T-cell (primary cell): Measurements from ENCODE around the gene LSAMP. TPM values are rescaled to one million over a fixed set of nuclear protein-coding genes. Genes with fewer than 3 reads are reported as not detected.

Experiments used
- ATAC-seq, 4 experiments: fragments of 200-7000 bp in 3 of 4; fragments of 150-1000 bp in 1 of 4; cut with Tn5 transposase; replicated peaks in 1 of 4; 1 replicate in 3 of 4; 2 replicates in 1 of 4; pipeline ENCODE4 v1.10.0; 2021; ENCODE audit warnings: moderate library complexity in 3 of 4, mild to moderate bottlenecking in 2 of 4, moderate number of reproducible peaks in 1 of 4
- CTCF ChIA-PET, 2 donors: fragments of 300-600 bp; sonication (Branson Sonifier 250); formaldehyde crosslinking; loops; one replicate each; lab custom pipeline; 2022; ENCODE audit warnings: antibody characterized with exemption in 2 of 2; lab: Charles Lee
- POLR2A ChIA-PET, 2 donors: fragments of 300-600 bp; sonication (Branson Sonifier 250); formaldehyde crosslinking; loops; one replicate each; lab custom pipeline; 2022; ENCODE audit warnings: antibody characterized with exemption in 2 of 2; lab: Charles Lee
- DNase-seq, 35 experiments: peaks; one replicate each; pipeline versions ENCODE4 v3.0.0 to v3.0.0-alpha.2; 2013 to 2023
- H3K27ac ChIP-seq: one replicate; pipeline ENCODE4 v1.5.1; 2013; ENCODE audit warnings: low read length
- H3K27me3 ChIP-seq, 2 experiments: replicated peaks in 1 of 2; 1 replicate in 1 of 2; 2 replicates in 1 of 2; pipeline versions ENCODE4 v1.6.1 to v1.7.0; 2013; ENCODE audit warnings: low read length in 1 of 2, mixed read lengths in 1 of 2; ENCODE audit not compliant: control insufficient read depth in 2 of 2, insufficient read depth in 2 of 2; ENCODE audit errors: extremely low read depth in 1 of 2
- H3K36me3 ChIP-seq, 2 donors: 1 replicate in 1 of 2; 2 replicates in 1 of 2; pipeline versions ENCODE4 v1.6.1 to v1.7.0; 2013; ENCODE audit warnings: low read length in 1 of 2; ENCODE audit not compliant: control insufficient read depth in 2 of 2, insufficient read depth in 1 of 2; ENCODE audit errors: extremely low read depth in 1 of 2
- H3K4me1 ChIP-seq, 2 experiments: 1 replicate in 1 of 2; 2 replicates in 1 of 2; pipeline versions ENCODE4 v1.6.1 to v1.7.0; 2013; ENCODE audit warnings: low read length in 2 of 2, mixed read lengths in 1 of 2; ENCODE audit not compliant: insufficient read depth in 2 of 2, control insufficient read depth in 1 of 2; ENCODE audit errors: extremely low read depth in 1 of 2
- H3K4me3 ChIP-seq, 2 donors: 1 replicate in 1 of 2; 2 replicates in 1 of 2; pipeline versions ENCODE4 v1.5.1 to v1.7.0; 2013; ENCODE audit warnings: mild to moderate bottlenecking in 2 of 2, low read length in 1 of 2, moderate library complexity in 1 of 2; ENCODE audit not compliant: control insufficient read depth in 1 of 2; ENCODE audit errors: extremely low read depth in 1 of 2
- H3K9me3 ChIP-seq: 2 replicates; pipeline ENCODE4 v1.7.0; 2013
- H3K27ac Mint-ChIP-seq, 2 donors: one replicate each; pipeline ENCODE4 v1.8.0; 2020 to 2021; ENCODE audit warnings: mild to moderate bottlenecking in 2 of 2, mixed read lengths in 2 of 2
- H3K27me3 Mint-ChIP-seq, 2 donors: one replicate each; pipeline ENCODE4 v1.8.0; 2021 to 2022; ENCODE audit warnings: mixed read lengths in 2 of 2
- H3K36me3 Mint-ChIP-seq: one replicate; pipeline ENCODE4 v1.8.0; 2021; ENCODE audit warnings: mixed read lengths
- H3K4me1 Mint-ChIP-seq, 3 donors: one replicate each; pipeline ENCODE4 v1.8.0; 2020 to 2022; ENCODE audit warnings: mixed read lengths in 3 of 3, mild to moderate bottlenecking in 1 of 3
- H3K4me3 Mint-ChIP-seq, 3 donors: one replicate each; pipeline ENCODE4 v1.8.0; 2020 to 2022; ENCODE audit warnings: mild to moderate bottlenecking in 3 of 3, mixed read lengths in 3 of 3, moderate library complexity in 3 of 3
- H3K9me3 Mint-ChIP-seq, 3 donors: one replicate each; pipeline ENCODE4 v1.8.0; 2020 to 2022; ENCODE audit warnings: mixed read lengths in 3 of 3
- WGBS: methylation state at CpG from one replicate; pipeline ENCODE4 v1.1.5; 2013; ENCODE audit warnings: missing lambda C conversion rate; ENCODE audit not compliant: insufficient coverage; 5-methylcytosine and 5-hydroxymethylcytosine counted together
- total RNA-seq, 35 experiments: library from RNA in 6 of 35; stranded (reverse) in 6 of 35; fragments of 120-200 nt in 1 of 35; gene quantifications; one replicate each; pipeline versions ENCODE4 v1.2.1 to v1.2.4 and lab custom pipeline; 2013 to 2026

LSAMP gene
- total RNA-seq, 5 donors from 2014 or later (not counting 1 experiment from before 2014, with no cell fraction given) = 0.03 to 0.28 (median 0.06) TPM; not detected in 2

DNA sequence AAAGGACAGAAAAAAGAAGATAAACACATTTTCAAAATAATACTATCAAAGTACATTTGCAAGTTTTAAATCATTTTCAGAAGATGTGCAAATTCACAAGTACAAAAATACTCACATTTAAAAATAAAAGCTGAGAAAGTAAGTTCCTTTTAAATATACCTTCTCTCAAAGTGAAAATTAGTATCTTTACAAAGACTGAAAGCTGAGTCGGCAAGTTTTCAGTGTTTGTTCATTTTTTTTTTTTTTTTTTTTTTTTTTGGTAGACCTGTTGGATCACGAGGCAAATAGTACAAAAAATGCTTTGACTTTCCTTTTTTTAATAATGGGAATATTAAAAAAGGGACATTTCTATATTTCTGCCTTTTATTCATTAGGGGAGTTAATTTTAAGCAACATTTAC lies 317.8 kb downstream of the LSAMP start:
- H3K4me3 ChIP-seq = no peak overlapping the region
- ChIA-PET POLR2A (no interaction called here), CTCF (no interaction called here)
- no peak overlapping the region for H3K4me3 Mint-ChIP-seq
- no peak overlapping the region for H3K27ac Mint-ChIP-seq
- ATAC-seq (no peak), DNase-seq (no peak)
- no peaks in the 10 kb centered on the region for H3K27me3 ChIP-seq
- H3K9me3 ChIP-seq = no peaks in the 10 kb centered on the region
- WGBS = no CpG with 5 or more reads among the region's 2 CpGs
- no peaks in the 10 kb centered on the region for H3K4me1 Mint-ChIP-seq
- H3K4me1 ChIP-seq = no peaks in the 10 kb centered on the region
- H3K9me3 Mint-ChIP-seq = peaks cover 0 to 3% (median 2%) of the 10 kb centered on the region in 3 donors
- no peaks in the 10 kb centered on the region for H3K36me3 ChIP-seq
- no peaks in the 10 kb centered on the region for H3K27me3 Mint-ChIP-seq
- H3K36me3 Mint-ChIP-seq = no peaks in the 10 kb centered on the region
- H3K27ac ChIP-seq = no peak overlapping the region

DNA sequence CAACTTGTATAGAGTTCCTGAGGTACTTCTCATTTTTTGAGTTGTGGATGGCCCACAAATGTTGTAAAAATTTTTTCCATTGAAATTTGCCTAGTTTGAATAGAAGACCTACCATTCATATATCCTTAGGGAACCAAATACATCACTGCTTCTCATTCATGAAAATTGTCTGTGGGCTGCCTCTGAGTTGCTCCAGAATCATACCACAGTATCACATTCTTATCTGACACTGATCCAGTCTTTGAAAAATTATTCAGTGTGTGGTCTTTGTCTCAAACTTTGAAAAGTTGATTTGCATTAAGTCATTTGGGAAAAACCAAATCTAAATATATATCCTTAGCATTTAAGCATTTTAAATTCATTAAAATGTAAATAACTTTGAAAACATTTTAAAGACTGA lies 321.1 kb downstream of the LSAMP start:
- Histone ChIP-seq H3K4me1 (no peaks in the 10 kb centered on the region), H3K27me3 (no peaks in the 10 kb centered on the region), H3K9me3 (no peaks in the 10 kb centered on the region), H3K4me3 (no peak overlapping the region), H3K27ac (no peak overlapping the region), H3K36me3 (no peaks in the 10 kb centered on the region)
- peaks cover 0 to 3% (median 2%) of the 10 kb centered on the region in 3 donors for H3K9me3 Mint-ChIP-seq
- ATAC-seq = no peak
- H3K4me1 Mint-ChIP-seq = no peaks in the 10 kb centered on the region
- no peaks in the 10 kb centered on the region for H3K36me3 Mint-ChIP-seq
- no peak overlapping the region for H3K4me3 Mint-ChIP-seq
- H3K27ac Mint-ChIP-seq = no peak overlapping the region
- ChIA-PET POLR2A (no interaction called here), CTCF (no interaction called here)
- DNase-seq = no peak
- no peaks in the 10 kb centered on the region for H3K27me3 Mint-ChIP-seq

GRCh38 chr3:116118475-116119169 lies 326.7 kb downstream of the LSAMP start:
- no peak overlapping the region for H3K27ac ChIP-seq
- DNase-seq = no peak
- H3K4me3 Mint-ChIP-seq = no peak overlapping the region
- no peak for ATAC-seq
- no peak overlapping the region for H3K4me3 ChIP-seq
- H3K27me3 Mint-ChIP-seq = no peaks in the 10 kb centered on the region
- no CpG with 5 or more reads among the region's 3 CpGs for whole genome bisulfite sequencing
- H3K9me3 ChIP-seq = no peaks in the 10 kb centered on the region
- no peaks in the 10 kb centered on the region for H3K36me3 Mint-ChIP-seq
- ChIA-PET POLR2A (no interaction called here), CTCF (no interaction called here)
- no peaks in the 10 kb centered on the region for H3K27me3 ChIP-seq
- H3K36me3 ChIP-seq = no peaks in the 10 kb centered on the region
- H3K4me1 Mint-ChIP-seq = no peaks in the 10 kb centered on the region
- no peaks in the 10 kb centered on the region for H3K4me1 ChIP-seq
- no peak overlapping the region for H3K27ac Mint-ChIP-seq
- peaks cover 0 to 2% (median 0%) of the 10 kb centered on the region in 3 donors for H3K9me3 Mint-ChIP-seq

DNA sequence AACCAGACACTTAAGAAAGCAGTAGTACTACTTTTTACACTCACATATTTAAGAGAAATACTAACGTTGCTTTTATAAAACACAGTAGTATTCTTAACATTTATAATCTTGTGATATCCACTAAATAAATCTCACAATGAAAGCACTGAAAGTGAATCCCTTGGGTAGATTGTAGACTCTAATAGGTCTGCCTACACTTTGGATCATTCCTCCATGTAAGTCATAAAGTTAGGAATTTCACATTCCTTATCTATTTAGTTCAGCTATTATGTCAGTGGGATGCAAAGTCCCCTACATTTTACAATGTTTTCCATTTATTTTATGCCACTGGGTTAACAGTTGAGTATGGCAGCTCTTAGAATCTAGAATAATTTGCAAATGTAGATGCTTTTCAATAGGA lies 330.7 kb downstream of the LSAMP start:
- Histone ChIP-seq H3K4me1 (no peaks in the 10 kb centered on the region), H3K27ac (no peak overlapping the region), H3K4me3 (no peak overlapping the region), H3K36me3 (no peaks in the 10 kb centered on the region), H3K27me3 (no peaks in the 10 kb centered on the region), H3K9me3 (no peaks in the 10 kb centered on the region)
- DNase-seq (no peak), ATAC-seq (no peak)
- ChIA-PET POLR2A (interaction anchor here in 1 of 2 donors (0.6 kb wide), 1 partner anchor 40 kb away, joined by 3 read pairs; no protein-coding TSS in a partner anchor), CTCF (no interaction called here)
- H3K9me3 Mint-ChIP-seq = no peaks in the 10 kb centered on the region
- H3K4me1 Mint-ChIP-seq = no peaks in the 10 kb centered on the region
- WGBS = no CpG with 5 or more reads among the region's 1 CpG
- H3K4me3 Mint-ChIP-seq = no peak overlapping the region
- no peaks in the 10 kb centered on the region for H3K27me3 Mint-ChIP-seq
- H3K36me3 Mint-ChIP-seq = no peaks in the 10 kb centered on the region
- H3K27ac Mint-ChIP-seq = no peak overlapping the region

DNA sequence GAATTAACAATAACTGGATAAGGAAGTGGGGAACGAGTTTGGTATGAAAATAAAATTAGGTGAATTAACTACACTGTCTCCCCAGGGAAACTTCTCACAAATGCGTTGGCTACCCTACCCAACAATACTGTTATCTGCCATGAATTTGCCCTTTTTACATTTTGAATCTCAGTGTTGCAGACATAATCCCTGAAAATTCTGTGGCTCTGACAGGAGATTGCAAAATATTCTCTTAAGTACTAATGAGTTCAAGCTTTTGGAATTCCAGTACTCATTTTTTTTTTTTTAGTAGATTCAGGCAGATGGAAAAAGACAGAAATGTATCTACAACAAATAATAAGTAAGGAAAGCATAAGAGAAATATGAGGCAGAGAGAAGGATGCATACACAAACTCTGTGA lies 332.6 kb downstream of the LSAMP start:
- no peak for ATAC-seq
- POLR2A ChIA-PET = no interaction called here
- Mint-ChIP-seq H3K36me3 (no peaks in the 10 kb centered on the region), H3K4me1 (no peaks in the 10 kb centered on the region), H3K4me3 (no peak overlapping the region), H3K9me3 (no peaks in the 10 kb centered on the region), H3K27ac (no peak overlapping the region), H3K27me3 (no peaks in the 10 kb centered on the region)
- no peaks in the 10 kb centered on the region for H3K9me3 ChIP-seq
- no peak for DNase-seq
- CTCF ChIA-PET = no interaction called here
- WGBS = no CpG with 5 or more reads among the region's 2 CpGs
- H3K4me3 ChIP-seq = no peak overlapping the region
- H3K4me1 ChIP-seq = no peaks in the 10 kb centered on the region
- H3K27me3 ChIP-seq = no peaks in the 10 kb centered on the region
- H3K27ac ChIP-seq = no peak overlapping the region
- no peaks in the 10 kb centered on the region for H3K36me3 ChIP-seq

GRCh38 chr3:116111765-116112164 lies 333.5 kb downstream of the LSAMP start:
- H3K27me3 Mint-ChIP-seq = no peaks in the 10 kb centered on the region
- ChIA-PET CTCF (no interaction called here), POLR2A (no interaction called here)
- no peaks in the 10 kb centered on the region for H3K36me3 ChIP-seq
- DNase-seq = no peak
- no peak for ATAC-seq
- H3K4me3 Mint-ChIP-seq = no peak overlapping the region
- H3K9me3 ChIP-seq = no peaks in the 10 kb centered on the region
- H3K36me3 Mint-ChIP-seq = no peaks in the 10 kb centered on the region
- no peak overlapping the region for H3K27ac ChIP-seq
- no peak overlapping the region for H3K27ac Mint-ChIP-seq
- no peak overlapping the region for H3K4me3 ChIP-seq
- H3K9me3 Mint-ChIP-seq = no peaks in the 10 kb centered on the region
- no peaks in the 10 kb centered on the region for H3K4me1 Mint-ChIP-seq
- no peaks in the 10 kb centered on the region for H3K4me1 ChIP-seq
- no peaks in the 10 kb centered on the region for H3K27me3 ChIP-seq
